OCI-LY1 (cell line): Measurements from ENCODE around the gene MUC20.

ENCODE experiments used
- H2AFZ ChIP-seq: fragments of 200-600 bp; sonication (generic), shearing (Covaris generic); 2 replicates; pipeline ENCODE4 v1.6.0; 2014; ENCODE audit warnings: antibody characterized with exemption, mild to moderate bottlenecking, low read length
- H3F3A ChIP-seq: fragments of 200-600 bp; sonication (generic), shearing (Covaris generic); 2 replicates; pipeline ENCODE4 v1.6.0; 2014; ENCODE audit warnings: mild to moderate bottlenecking, antibody characterized with exemption, low read length, moderate library complexity; ENCODE audit not compliant: insufficient read depth
- H3K27ac ChIP-seq: fragments of 200-600 bp; sonication (generic); 2 replicates; pipeline ENCODE4 v1.5.1; 2014; ENCODE audit warnings: low read length, mixed run types, mild to moderate bottlenecking, low read depth; ENCODE audit not compliant: poor library complexity, severe bottlenecking
- H3K27me3 ChIP-seq: fragments of 200-600 bp; sonication (generic); 2 replicates; pipeline ENCODE4 v1.6.0; 2014; ENCODE audit warnings: antibody characterized with exemption, mild to moderate bottlenecking, low read length, moderate library complexity; ENCODE audit not compliant: insufficient read depth
- H3K36me3 ChIP-seq: fragments of 200-600 bp; sonication (generic); 2 replicates; pipeline ENCODE4 v1.6.1; 2014; ENCODE audit warnings: mild to moderate bottlenecking, antibody characterized with exemption, low read length, moderate library complexity, mixed read lengths; ENCODE audit not compliant: insufficient read depth
- H3K4me1 ChIP-seq: fragments of 200-600 bp; sonication (generic); 2 replicates; pipeline ENCODE4 v1.5.1; 2014; ENCODE audit warnings: mild to moderate bottlenecking, low read length, moderate library complexity; ENCODE audit not compliant: insufficient read depth, severe bottlenecking
- H3K4me2 ChIP-seq: fragments of 200-600 bp; sonication (generic), shearing (Covaris generic); 2 replicates; pipeline ENCODE4 v1.6.1; 2014; ENCODE audit warnings: low read length
- H3K4me3 ChIP-seq: fragments of 200-600 bp; sonication (generic); 2 replicates; pipeline ENCODE4 v1.5.1; 2014; ENCODE audit warnings: low read length, low read depth, mild to moderate bottlenecking, mixed read lengths; ENCODE audit not compliant: poor library complexity, severe bottlenecking
- H3K79me2 ChIP-seq: fragments of 200-600 bp; shearing (Covaris generic); 2 replicates; pipeline ENCODE4 v1.6.1; 2016; ENCODE audit warnings: mixed run types, low read length, mixed read lengths; ENCODE audit not compliant: insufficient read depth
- H3K9ac ChIP-seq: fragments of 200-600 bp; sonication (generic), shearing (Covaris generic); 2 replicates; pipeline ENCODE4 v1.6.1; 2014; ENCODE audit warnings: mild to moderate bottlenecking, low read length, mixed read lengths
- H3K9me2 ChIP-seq: fragments of 200-600 bp; sonication (generic), shearing (Covaris generic); 2 replicates; pipeline ENCODE4 v1.6.1; 2014; ENCODE audit warnings: low read depth, mild to moderate bottlenecking, low read length, mixed read lengths
- H3K9me3 ChIP-seq: fragments of 200-600 bp; shearing (Covaris generic); 2 replicates; pipeline ENCODE4 v1.6.1; 2014; ENCODE audit warnings: low read length, mixed read lengths
- H4K20me1 ChIP-seq: fragments of 200-600 bp; sonication (generic), shearing (Covaris generic); 2 replicates; pipeline ENCODE4 v1.6.0; 2016; ENCODE audit warnings: mild to moderate bottlenecking, low read length; ENCODE audit not compliant: insufficient read depth
- EZH2 ChIP-seq: fragments of 200-600 bp; sonication (generic), shearing (Covaris generic); IDR thresholded peaks from 2 replicates; pipeline ENCODE4 v1.8.0; 2017; ENCODE audit warnings: borderline replicate concordance, mixed run types, mild to moderate bottlenecking, antibody characterized with exemption, low read length, moderate library complexity, mixed read lengths
- TF ChIP-seq, protein P1 (sequence below): fragments of 200-600 bp; sonication (generic), shearing (Covaris generic); IDR thresholded peaks from 2 replicates; pipeline ENCODE4 v1.5.1; 2017; ENCODE audit warnings: mild to moderate bottlenecking, antibody characterized with exemption, low read length, moderate library complexity, mixed read lengths

Gene MUC20

DNA sequence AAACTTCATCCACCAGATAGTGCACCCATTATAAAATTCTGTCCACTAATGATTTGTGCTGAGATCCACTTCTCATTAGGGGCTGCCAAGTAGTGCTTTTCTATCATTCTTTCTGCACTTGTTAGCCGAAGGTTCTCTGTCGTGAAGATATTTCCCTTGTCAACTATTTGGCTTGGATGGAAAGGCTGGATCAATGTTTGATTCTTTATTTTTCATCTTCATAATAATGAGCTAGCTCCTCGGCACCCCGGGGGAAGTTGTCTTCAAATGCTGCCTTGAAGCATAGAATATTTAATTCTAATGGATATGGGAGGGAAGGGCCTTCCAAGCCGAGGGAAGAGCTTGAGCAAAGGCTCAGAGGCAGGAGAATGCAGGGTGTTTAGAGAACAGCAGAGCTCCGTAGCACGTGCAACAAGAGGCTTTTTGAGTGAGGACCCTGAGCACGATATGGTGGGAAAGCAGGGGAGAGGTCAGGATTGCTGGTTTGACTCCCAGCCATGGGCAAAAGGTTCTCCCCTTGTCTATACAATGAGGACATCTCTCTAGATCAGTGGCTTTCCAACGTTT lies 16.3 kb upstream of the MUC20 start:
- no peaks in the 10 kb centered on the region for H3F3A ChIP-seq
- H3K27me3 ChIP-seq, result peaks cover 17% of the 10 kb centered on the region; the same call in 1 of the 2 replicates
- no peaks in the 10 kb centered on the region for H3K79me2 ChIP-seq
- no peak overlapping the region for H2AFZ ChIP-seq
- no peak overlapping the region for H3K9ac ChIP-seq
- no peaks in the 10 kb centered on the region for H4K20me1 ChIP-seq
- no peaks in the 10 kb centered on the region for H3K36me3 ChIP-seq
- no peak overlapping the region for H3K4me2 ChIP-seq
- H3K4me3 ChIP-seq, result no peak overlapping the region
- no peak overlapping the region for H3K27ac ChIP-seq
- no peaks in the 10 kb centered on the region for H3K9me3 ChIP-seq
- no peaks in the 10 kb centered on the region for H3K9me2 ChIP-seq
- TF ChIP-seq, protein P1, sequence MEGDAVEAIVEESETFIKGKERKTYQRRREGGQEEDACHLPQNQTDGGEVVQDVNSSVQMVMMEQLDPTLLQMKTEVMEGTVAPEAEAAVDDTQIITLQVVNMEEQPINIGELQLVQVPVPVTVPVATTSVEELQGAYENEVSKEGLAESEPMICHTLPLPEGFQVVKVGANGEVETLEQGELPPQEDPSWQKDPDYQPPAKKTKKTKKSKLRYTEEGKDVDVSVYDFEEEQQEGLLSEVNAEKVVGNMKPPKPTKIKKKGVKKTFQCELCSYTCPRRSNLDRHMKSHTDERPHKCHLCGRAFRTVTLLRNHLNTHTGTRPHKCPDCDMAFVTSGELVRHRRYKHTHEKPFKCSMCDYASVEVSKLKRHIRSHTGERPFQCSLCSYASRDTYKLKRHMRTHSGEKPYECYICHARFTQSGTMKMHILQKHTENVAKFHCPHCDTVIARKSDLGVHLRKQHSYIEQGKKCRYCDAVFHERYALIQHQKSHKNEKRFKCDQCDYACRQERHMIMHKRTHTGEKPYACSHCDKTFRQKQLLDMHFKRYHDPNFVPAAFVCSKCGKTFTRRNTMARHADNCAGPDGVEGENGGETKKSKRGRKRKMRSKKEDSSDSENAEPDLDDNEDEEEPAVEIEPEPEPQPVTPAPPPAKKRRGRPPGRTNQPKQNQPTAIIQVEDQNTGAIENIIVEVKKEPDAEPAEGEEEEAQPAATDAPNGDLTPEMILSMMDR, result no peak
- TF ChIP-seq EZH2, result no peak
- H3K4me1 ChIP-seq, result no peaks in the 10 kb centered on the region

DNA sequence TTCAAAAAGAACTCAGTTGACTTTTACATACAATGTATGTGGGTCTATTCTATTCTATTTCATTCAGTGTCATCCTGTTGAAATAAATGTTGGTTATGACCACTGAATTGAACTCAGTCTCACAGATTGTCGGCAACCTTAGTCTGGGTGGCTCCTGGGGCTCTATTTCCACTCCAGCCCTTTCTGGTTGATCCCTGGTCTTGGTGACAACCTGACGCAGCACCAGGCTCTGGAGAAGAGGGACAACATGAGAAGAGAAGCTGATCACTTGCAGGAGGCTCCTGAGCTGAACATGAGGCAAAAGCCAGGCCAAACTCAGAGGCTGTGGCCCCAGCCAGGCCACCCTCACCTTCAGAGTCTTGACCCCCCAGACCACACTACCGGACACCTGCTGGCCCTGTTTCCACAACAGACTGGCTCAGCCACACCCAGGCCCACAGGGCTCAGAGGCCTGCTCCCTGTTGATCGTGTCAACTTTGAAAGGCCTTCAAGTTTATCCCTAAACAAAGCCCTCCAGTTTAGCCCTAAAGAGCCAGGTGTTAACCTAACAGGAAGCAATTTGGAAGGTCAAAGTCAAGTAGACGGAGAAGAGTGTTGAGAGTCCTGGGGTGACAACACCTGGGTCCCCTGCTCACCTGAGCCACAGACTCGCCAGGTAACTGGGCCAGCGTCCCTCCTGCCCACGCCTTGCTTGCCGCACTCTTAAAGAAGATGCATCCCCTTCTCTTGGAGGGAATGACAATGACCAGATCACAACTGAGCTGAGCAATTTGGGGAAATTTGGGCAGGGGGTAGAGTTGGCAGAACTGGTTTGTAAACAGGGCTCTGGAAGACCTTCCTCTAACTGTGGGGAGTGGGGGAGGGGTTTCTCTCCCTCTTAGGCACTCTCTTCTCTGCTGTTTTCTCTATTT lies 15.4 kb upstream of the MUC20 start:
- Histone ChIP-seq H3K36me3 (no peaks in the 10 kb centered on the region), H2AFZ (no peak overlapping the region), H4K20me1 (no peaks in the 10 kb centered on the region), H3K4me2 (no peak overlapping the region), H3K4me3 (no peak overlapping the region), H3K79me2 (no peaks in the 10 kb centered on the region), H3K27ac (no peak overlapping the region), H3K4me1 (no peaks in the 10 kb centered on the region), H3K27me3 (peaks cover 17% of the 10 kb centered on the region; the same call in 1 of the 2 replicates), H3F3A (no peaks in the 10 kb centered on the region), H3K9ac (no peak overlapping the region), H3K9me3 (no peaks in the 10 kb centered on the region), H3K9me2 (no peaks in the 10 kb centered on the region)
- TF ChIP-seq, protein P1, result no peak
- TF ChIP-seq EZH2, result no peak

DNA sequence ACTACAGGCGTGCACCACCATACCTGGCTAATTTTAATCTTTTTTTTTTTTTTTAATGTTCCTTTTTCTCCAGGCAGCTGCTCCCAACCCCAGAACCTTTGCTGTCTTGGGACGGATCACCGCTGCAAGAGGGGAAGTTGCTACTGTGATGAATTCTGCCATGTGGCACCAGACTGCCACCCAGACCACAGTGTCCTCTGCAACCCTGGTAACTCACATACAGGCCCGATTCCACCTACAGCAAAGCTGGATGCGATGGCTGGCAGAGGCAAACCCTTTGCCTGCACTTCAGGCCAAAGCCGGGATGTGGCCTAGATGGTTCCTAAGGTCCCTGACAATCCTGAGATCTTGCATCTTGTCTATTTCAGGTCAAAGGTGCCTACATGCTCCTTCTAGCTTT lies 12.7 kb upstream of the MUC20 start:
- H3K27me3 ChIP-seq, result peaks cover 17% of the 10 kb centered on the region; the same call in 1 of the 2 replicates
- no peak overlapping the region for H3K9ac ChIP-seq
- no peak overlapping the region for H3K4me3 ChIP-seq
- H3K36me3 ChIP-seq, result no peaks in the 10 kb centered on the region
- H2AFZ ChIP-seq, result no peak overlapping the region
- no peaks in the 10 kb centered on the region for H3F3A ChIP-seq
- TF ChIP-seq, protein P1, result no peak
- no peak for TF ChIP-seq EZH2
- no peak overlapping the region for H3K4me2 ChIP-seq
- no peaks in the 10 kb centered on the region for H3K9me2 ChIP-seq
- H3K4me1 ChIP-seq, result no peaks in the 10 kb centered on the region
- H4K20me1 ChIP-seq, result no peaks in the 10 kb centered on the region
- H3K27ac ChIP-seq, result no peak overlapping the region
- H3K9me3 ChIP-seq, result no peaks in the 10 kb centered on the region
- no peaks in the 10 kb centered on the region for H3K79me2 ChIP-seq
